Naive thymus-derived CD8-positive, alpha-beta T cell (primary cell): ENCODE data around the gene DHX15. TPM values are rescaled to one million over a fixed set of nuclear protein-coding genes. Genes with fewer than 3 reads are reported as not detected.
"Not testable (repeated sequence)": the region's sequence is repeated elsewhere in the genome, so short reads cannot be mapped to it uniquely, and the experiment has no call there.

ENCODE experiments used
- ATAC-seq, 2 donors: fragments of 150-1000 bp; cut with Tn5 transposase in 1 of 2; sonication (Bioruptor Pico), chemical (Tn5 transposase) in 1 of 2; 1 replicate in 1 of 2; 2 replicates in 1 of 2; pipeline ENCODE4 v1.10.0; 2021; ENCODE audit warnings: mild to moderate bottlenecking in 2 of 2, moderate library complexity in 2 of 2
- POLR2A ChIA-PET: fragments of 350-600 bp; sonication (Branson Sonifier 250); formaldehyde crosslinking; loops from one replicate; lab custom pipeline; 2021; ENCODE audit warnings: antibody characterized with exemption; lab: Charles Lee
- DNase-seq, 10 donors: peaks; one replicate each; pipeline versions ENCODE4 v3.0.0 to v3.0.0-alpha.2; 2020 to 2022
- H3K27ac Mint-ChIP-seq, 10 donors: one replicate each; pipeline ENCODE4 v1.8.0; 2020 to 2022; ENCODE audit warnings: mild to moderate bottlenecking in 10 of 10, mixed read lengths in 10 of 10, moderate library complexity in 4 of 10, inconsistent platforms in 1 of 10
- H3K27me3 Mint-ChIP-seq, 5 donors: one replicate each; pipeline ENCODE4 v1.8.0; 2021 to 2022; ENCODE audit warnings: mixed read lengths in 5 of 5
- H3K36me3 Mint-ChIP-seq, 3 donors: one replicate each; pipeline ENCODE4 v1.8.0; 2020 to 2022; ENCODE audit warnings: mixed read lengths in 3 of 3, mild to moderate bottlenecking in 2 of 3, inconsistent platforms in 1 of 3
- H3K4me1 Mint-ChIP-seq, 4 donors: one replicate each; pipeline ENCODE4 v1.8.0; 2021 to 2022; ENCODE audit warnings: mixed read lengths in 4 of 4
- H3K4me3 Mint-ChIP-seq, 10 donors: one replicate each; pipeline ENCODE4 v1.8.0; 2020 to 2022; ENCODE audit warnings: mild to moderate bottlenecking in 10 of 10, mixed read lengths in 10 of 10, moderate library complexity in 6 of 10, inconsistent platforms in 1 of 10
- H3K9me3 Mint-ChIP-seq, 9 donors: one replicate each; pipeline ENCODE4 v1.8.0; 2020 to 2022; ENCODE audit warnings: mixed read lengths in 9 of 9, mild to moderate bottlenecking in 3 of 9, inconsistent platforms in 1 of 9, moderate library complexity in 1 of 9
- microRNA-seq: library from miRNA; unstranded; fragments of <30 nt; microRNA quantifications from one replicate; pipeline ENCODE4 v1.2.0, GENCODE V29; 2022; ENCODE audit warnings: borderline microRNAs expressed
- polyA plus RNA-seq, 3 donors: library from polyadenylated mRNA; unstranded; fragments of 300-500 nt; fragmentation: Illumina TruSeq; gene quantifications; one replicate each; pipeline ENCODE4 v1.2.3, GENCODE V29; 2021
- total RNA-seq, 8 experiments: library from RNA in 2 of 8; stranded (reverse) in 2 of 8; gene quantifications; one replicate each; pipeline ENCODE4 v1.2.3 and lab custom pipeline; 2021 to 2026

Gene DHX15
- total and polyA plus RNA-seq, 5 experiments from 2014 or later, result 36.5 to 157 (median 49.4) TPM

DNA sequence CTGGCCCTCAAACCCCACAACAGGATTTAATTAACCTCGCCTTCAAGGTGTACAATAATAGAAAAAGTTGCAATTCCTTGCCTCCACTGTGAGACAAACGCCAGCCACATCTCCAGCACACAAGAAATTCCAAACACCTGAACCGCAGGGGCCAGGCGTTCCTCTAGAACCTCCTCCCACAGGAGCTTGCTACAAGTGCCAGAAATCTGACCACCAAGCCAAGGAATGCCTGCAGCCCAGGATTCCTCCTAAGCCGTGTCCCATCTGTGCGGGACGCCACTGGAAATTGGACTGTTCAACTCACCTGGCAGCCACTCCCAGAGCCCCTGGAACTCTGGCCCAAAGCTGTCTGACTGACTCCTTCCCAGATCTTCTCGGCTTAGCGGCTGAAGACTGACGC is 81.3 kb downstream of the DHX15 start:
- ATAC-seq, H3K36me3 Mint-ChIP-seq, H3K27ac Mint-ChIP-seq, H3K9me3 Mint-ChIP-seq, DNase-seq, H3K4me3 Mint-ChIP-seq, POLR2A ChIA-PET, H3K4me1 Mint-ChIP-seq: not testable (repeated sequence)
- peaks cover 0 to 27% (median 10%) of the 10 kb centered on the region in 5 donors for H3K27me3 Mint-ChIP-seq

DNA sequence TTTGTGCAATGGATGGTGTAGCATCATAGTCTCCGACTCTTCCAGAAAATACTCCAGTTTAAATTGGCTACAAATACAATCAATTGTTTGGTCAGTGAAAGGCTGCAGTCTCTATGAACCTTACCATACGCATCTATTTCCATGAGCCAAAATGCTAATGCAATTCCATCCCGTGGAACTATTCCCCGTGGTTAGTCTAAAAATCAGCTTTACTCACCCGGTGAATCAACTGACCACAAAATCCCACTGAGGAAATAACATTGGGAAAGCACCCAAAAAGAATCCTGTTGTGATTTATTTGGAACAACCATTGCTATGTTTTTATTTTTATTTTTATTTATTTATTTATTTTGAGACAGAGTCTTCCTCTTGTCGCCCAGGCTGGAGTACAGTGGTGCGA is 87.1 kb downstream of the DHX15 start:
- H3K27ac Mint-ChIP-seq, result no peak overlapping the region
- H3K27me3 Mint-ChIP-seq, result peaks cover 0 to 9% (median 2%) of the 10 kb centered on the region in 5 donors
- ATAC-seq, result no peak
- POLR2A ChIA-PET, result no interaction called here
- no peak overlapping the region for H3K4me3 Mint-ChIP-seq
- no peaks in the 10 kb centered on the region for H3K36me3 Mint-ChIP-seq
- no peak for DNase-seq
- H3K4me1 Mint-ChIP-seq, result peaks cover 0 to 2% (median 0%) of the 10 kb centered on the region in 4 donors
- peaks cover 0 to 2% (median 0%) of the 10 kb centered on the region in 9 donors for H3K9me3 Mint-ChIP-seq

DNA sequence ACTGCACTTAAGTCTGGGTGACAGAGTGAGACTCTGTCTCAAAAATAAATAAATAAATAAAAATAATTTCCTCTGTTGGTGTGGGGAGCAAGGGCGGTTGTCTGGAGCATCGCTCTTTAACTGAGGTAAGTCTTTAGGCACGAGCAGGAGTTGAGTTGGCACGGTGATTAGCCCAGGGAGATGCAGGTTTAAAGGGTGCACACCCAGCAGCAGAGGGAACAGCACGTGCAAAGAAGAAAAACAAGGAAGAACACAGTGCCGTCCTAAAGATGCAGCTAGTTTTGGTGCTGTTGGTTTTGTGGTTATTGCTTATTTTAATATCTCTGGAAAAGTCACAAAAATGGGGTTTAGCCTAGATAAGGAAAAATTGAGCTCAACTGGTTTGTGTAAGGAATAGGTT is 87.8 kb downstream of the DHX15 start:
- Mint-ChIP-seq H3K4me1 (peaks cover 0 to 2% (median 0%) of the 10 kb centered on the region in 4 donors), H3K27ac (peak overlapping the region in 1 of 10 donors; percentile 58), H3K9me3 (peaks cover 0 to 3% (median 0%) of the 10 kb centered on the region in 9 donors), H3K36me3 (no peaks in the 10 kb centered on the region), H3K27me3 (peaks cover 0 to 12% (median 2%) of the 10 kb centered on the region in 5 donors), H3K4me3 (no peak overlapping the region)
- ATAC-seq (no peak), DNase-seq (no peak)
- POLR2A ChIA-PET, result no interaction called here

DNA sequence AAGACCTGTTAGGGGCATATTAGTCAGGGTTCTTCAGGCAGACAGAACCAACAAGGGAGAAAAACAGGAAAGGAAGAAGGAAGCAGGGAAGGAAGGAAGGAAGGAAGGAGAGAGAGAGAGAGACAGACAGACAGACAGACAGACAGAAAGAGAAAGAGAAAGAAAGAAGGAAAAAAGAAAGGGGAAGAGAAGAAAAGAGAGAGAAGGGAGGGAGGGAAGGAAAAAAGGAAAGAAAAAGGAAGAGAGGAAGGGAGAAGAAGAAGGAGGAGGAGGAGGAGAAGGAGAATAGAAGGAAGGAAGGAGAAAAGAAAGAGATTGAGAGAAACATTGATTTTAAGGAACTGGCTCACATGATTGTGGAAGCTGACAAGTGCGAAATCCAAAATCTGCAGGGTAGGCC is 89.0 kb downstream of the DHX15 start:
- no peaks in the 10 kb centered on the region for H3K4me1 Mint-ChIP-seq
- peaks cover 0 to 12% (median 3%) of the 10 kb centered on the region in 5 donors for H3K27me3 Mint-ChIP-seq
- H3K36me3 Mint-ChIP-seq, result no peaks in the 10 kb centered on the region
- H3K27ac Mint-ChIP-seq, result no peak overlapping the region
- POLR2A ChIA-PET, result no interaction called here
- H3K9me3 Mint-ChIP-seq, result peaks cover 0 to 3% (median 0%) of the 10 kb centered on the region in 9 donors
- H3K4me3 Mint-ChIP-seq, result no peak overlapping the region
- DNase-seq (no peak), ATAC-seq (no peak)

DNA sequence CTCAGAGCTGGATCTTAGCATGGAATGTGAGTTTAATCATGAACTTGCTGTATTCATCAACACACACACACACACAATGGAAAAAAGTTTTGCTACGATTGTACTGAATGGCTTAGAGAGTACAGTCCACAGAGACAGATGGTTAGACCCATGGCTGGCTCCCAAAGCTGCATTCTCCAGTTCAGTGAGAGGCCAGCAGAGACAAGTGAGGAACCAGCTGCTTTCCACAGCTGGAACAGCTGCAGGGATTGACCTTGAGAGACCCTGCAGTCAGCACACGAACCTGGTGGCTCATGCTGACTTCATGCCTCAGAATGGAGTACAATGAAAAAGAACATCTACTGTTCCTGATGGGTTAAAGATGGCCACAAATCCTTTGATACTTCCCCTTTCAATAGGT is 94.5 kb downstream of the DHX15 start:
- Mint-ChIP-seq H3K36me3 (no peaks in the 10 kb centered on the region), H3K4me3 (no peak overlapping the region), H3K27ac (no peak overlapping the region), H3K4me1 (peaks cover 0 to 6% (median 4%) of the 10 kb centered on the region in 4 donors), H3K27me3 (peaks cover 10 to 34% (median 30%) of the 10 kb centered on the region in 5 donors), H3K9me3 (peaks cover 0 to 3% (median 0%) of the 10 kb centered on the region in 9 donors)
- POLR2A ChIA-PET, result no interaction called here
- no peak for ATAC-seq
- no peak for DNase-seq

DNA sequence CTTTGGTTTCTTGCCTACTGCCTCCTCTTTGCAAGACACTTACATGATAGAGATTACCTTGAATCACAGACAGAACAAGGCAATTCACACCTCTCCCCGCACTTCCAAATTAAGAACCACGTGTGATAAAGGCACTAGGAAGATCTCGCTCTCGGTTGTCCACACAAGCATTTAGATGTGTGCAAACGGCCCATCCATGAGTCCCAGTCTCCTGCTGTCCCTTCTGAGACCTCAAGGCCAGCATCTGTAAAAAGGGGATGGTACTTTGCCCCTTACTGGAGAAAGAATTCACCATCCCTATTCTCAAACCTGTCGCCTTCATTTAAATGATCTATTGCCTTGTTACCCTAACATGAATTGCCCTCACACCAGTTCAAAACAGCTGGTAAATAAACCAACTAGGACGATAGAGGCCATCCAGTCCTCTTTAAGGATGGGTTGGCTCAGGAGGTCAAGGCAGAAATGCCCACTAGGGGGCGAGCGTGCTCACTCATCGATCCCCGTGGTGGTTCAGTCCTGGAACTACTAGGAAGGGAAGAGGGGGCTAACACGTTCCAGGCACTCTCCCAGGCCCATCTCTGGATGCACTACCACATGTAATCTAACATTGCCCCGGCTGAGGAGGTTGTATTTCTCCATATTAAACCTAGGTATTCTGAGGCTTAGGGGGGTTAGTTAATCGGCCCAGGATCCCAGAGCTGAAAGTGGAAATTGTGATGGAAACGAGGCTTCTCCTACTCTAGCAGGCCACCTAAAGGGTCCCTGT is 95.8 kb downstream of the DHX15 start:
- Mint-ChIP-seq H3K4me1 (peaks cover 0 to 6% (median 4%) of the 10 kb centered on the region in 4 donors), H3K4me3 (no peak overlapping the region), H3K9me3 (peaks cover 0 to 3% (median 0%) of the 10 kb centered on the region in 9 donors), H3K27me3 (peaks cover 12 to 41% (median 35%) of the 10 kb centered on the region in 5 donors), H3K36me3 (no peaks in the 10 kb centered on the region), H3K27ac (no peak overlapping the region)
- peak in 1 of 2 donors; percentile 32 for ATAC-seq
- DNase-seq, result peak in 6 of 10 donors; percentile 16 to 34 (median 23)
- POLR2A ChIA-PET, result no interaction called here

DNA sequence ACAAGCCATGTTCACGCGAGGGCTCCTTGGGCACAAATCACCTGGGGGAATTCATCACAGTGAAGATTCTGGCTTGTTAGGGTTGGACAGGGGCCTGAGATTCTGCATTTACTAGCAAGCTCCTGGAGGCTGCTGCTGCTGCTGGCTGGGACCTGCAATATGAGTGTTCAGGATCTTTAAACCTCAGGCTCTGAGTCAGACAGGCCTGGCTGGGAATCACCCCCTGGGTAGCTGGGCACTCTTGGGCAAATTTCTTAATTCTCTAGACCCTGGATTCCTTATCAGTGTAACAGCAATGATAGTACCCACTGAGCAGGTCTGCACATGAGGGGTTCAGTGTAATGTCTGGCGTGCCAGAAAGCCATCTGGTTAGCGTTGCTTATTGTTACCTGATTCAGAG is 101.5 kb downstream of the DHX15 start:
- Mint-ChIP-seq H3K36me3 (no peaks in the 10 kb centered on the region), H3K4me1 (peaks cover 0 to 2% (median 0%) of the 10 kb centered on the region in 4 donors), H3K27ac (no peak overlapping the region), H3K9me3 (no peaks in the 10 kb centered on the region), H3K27me3 (peaks cover 11 to 61% (median 38%) of the 10 kb centered on the region in 5 donors), H3K4me3 (no peak overlapping the region)
- ATAC-seq, result no peak
- no peak for DNase-seq
- POLR2A ChIA-PET, result no interaction called here

DNA sequence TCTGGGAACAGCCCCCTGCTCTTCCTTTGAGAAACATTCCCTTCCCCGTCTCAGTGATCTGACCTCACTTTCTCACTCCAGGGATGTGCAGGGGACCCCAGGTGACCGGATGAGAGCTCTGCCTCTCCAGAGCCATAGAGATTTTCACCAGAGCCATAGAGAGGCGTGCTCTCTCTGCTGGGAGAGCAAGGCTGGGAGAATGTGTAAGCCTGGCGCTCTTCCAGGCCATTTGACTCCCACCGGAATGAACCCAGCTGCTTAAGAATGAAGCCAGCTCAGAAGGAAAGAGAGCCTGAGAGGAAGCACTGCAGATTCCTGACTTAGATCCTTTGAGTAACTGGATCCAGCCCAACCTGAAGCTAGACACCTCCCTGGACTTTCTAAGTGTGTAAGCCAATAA is 106.4 kb downstream of the DHX15 start:
- POLR2A ChIA-PET, result no interaction called here
- no peak overlapping the region for H3K27ac Mint-ChIP-seq
- no peak for DNase-seq
- peaks cover 0 to 2% (median 0%) of the 10 kb centered on the region in 3 donors for H3K36me3 Mint-ChIP-seq
- H3K4me3 Mint-ChIP-seq, result no peak overlapping the region
- no peak for ATAC-seq
- H3K9me3 Mint-ChIP-seq, result no peaks in the 10 kb centered on the region
- peaks cover 14 to 78% (median 49%) of the 10 kb centered on the region in 5 donors for H3K27me3 Mint-ChIP-seq
- H3K4me1 Mint-ChIP-seq, result peaks cover 4 to 11% (median 5%) of the 10 kb centered on the region in 4 donors

Small RNAs within 50 kb of the gene (microRNA-seq; reads per million reads assigned to microRNA genes)
- gene MIR573, result not detected

Other genes starting within 250 kb of the DHX15 start
- not detected for gene SOD3, start 211.0 kb upstream of the DHX15 start, total RNA-seq
- not detected for gene SOD3, start 211.0 kb upstream of the DHX15 start, polyA plus RNA-seq